Activated CD8-positive, alpha-beta memory T cell treated with anti-CD3 and anti-CD28 coated beads for 1 hour (primary cell): Measurements from ENCODE around the gene PPP1R26.
A peak's percentile ranks its signal among the peaks of the same experiment; 100 is the strongest.

ENCODE experiments used
- DNase-seq, 2 donors: peaks; one replicate each; pipeline ENCODE4 v3.0.0-alpha.2; 2020; ENCODE audit warnings: low read depth in 1 of 2; ENCODE audit errors: extremely low read depth in 1 of 2

PPP1R26 gene

DNA sequence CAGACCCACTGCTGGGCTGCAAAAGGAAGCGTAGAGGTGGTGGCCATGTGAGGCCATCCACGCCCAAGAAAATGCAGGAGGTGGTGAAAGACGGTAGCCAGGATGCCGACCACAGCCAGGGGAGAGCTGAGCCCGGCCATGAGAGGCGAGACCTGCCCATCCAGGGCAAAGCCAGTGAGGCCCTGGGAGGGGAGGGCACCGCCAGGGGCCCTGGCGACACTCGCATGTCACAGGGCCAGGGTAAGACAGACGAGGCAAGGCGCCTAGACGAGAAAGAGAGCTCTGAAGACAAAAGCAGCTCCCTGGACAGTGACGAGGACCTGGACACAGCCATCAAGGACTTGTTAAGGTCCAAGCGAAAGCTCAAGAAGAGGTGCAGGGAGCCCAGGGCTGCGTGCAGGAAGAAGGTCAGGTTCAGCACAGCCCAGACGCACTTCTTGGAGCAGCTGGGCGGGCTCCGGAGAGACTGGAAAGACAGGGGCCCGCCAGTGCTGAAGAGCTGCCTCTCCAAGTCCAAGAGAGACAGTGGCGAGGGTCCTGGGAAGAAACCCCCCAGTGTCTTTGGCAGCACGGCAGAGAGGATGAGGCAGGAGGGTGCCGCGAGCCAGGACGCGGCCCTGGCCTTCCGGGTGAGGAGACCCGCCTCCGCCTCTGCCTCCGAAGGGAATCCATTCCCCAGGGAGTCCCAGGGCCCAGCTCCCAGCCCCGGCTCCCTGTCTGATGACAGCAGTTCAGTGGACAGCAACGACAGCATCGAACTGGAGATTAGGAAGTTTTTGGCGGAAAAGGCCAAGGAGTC is 6.9 kb downstream of the PPP1R26 start:
- DNase-seq, result no peak

DNA sequence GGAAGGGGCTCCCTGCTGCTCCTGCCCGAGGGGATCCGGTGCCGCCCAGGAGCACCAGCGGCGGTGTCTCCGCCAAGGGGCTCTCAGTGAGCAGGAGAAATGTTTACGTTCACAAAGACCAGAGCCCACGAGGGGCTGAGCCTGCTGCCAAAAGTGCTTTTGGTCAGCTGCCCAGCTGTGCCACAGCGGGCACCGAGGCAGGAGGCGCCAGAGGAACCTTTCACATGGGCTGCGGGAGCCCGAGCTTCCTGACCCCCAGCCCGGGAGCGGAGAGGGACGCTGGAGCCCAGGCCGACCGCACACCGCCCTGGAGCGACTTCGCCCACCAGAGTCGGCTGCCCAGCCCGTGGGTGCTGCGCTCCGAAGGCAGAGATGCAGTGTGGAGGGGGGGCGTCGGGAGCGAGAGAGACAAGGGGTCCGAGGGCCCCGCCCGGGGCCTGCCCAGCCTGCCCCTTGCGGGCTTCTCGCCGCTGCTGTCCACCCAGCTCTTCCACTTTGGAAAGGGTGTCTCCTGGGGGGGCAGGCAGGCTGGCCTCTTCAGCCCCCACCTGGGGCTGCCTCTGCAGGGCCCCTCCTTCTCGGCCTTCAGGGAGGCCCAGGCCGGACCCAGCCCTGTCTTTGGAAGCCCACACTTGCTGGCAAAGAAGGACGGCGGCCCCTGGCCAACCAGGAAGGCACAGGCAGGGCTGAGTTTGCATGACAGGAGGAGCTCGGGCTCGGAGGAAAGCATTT is 7.9 kb downstream of the PPP1R26 start:
- no peak for DNase-seq

DNA sequence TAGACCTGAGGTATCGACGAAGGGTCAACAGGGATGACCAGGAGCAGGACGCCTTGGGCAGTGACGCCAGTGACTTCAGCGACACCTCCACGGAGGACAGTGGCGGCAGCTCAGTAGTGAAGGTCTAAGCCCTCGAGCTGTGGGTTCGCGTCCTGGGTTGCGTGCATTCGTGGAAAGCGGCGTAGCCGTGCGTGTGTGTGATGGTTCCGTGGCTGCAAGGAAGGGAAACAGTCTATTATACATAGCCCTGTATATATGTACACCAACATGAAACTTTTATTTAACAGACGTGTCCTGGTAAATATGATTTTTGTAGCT is 8.4 kb downstream of the PPP1R26 start:
- no peak for DNase-seq

DNA sequence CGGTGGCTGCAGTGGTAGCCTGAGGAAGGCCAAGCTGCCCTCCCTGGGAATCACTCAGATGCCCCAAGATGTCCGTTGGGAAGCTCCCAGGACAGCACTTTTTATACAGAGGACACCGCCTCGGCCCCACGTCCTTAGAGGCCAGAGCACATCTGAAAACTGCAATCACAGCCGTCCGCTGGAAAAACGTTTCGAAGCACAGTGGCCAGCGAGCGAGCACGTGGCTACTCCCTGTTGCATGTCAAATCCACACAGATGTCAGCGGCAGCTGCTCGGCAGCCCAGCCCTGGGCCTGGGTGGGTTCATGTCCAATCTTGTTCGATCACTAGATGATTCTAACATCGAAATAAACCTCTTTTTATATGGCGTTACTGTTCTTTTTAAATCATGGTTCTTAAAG is 8.9 kb downstream of the PPP1R26 start:
- DNase-seq, result no peak

DNA sequence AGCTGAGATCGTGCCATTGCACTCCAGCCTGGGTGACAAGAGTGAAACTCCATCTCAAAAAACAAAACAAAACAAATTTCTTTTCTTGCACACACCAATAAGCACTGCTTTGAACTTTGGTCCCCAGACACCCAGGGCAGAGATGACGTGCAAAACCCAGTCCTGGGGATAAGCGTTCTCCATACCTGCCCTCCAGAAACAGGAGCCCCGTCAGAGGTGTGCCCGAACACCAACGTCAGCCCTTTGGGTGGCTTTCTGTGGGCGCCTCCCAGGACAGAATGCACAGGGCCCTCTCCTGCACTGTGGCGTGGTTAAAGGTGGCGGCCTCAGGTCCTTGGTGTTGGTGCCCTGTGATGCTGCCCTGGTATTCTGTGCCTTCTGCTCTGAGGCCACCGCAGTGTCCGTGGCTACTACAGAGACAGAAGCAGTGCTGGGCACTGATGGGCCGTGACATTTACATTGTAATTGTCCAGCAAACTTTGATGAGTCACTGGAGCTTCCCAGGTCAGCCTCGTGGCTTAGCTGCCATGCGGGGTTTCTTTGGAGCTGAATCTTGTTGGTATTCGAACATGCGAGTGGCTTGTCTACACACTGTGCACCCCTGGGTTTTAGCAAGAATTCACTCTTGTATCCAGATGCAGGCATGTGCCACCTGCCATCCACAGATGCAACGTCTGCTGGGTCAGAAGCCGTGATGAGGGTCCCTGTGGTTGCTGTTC is 9.8 kb downstream of the PPP1R26 start:
- no peak for DNase-seq

DNA sequence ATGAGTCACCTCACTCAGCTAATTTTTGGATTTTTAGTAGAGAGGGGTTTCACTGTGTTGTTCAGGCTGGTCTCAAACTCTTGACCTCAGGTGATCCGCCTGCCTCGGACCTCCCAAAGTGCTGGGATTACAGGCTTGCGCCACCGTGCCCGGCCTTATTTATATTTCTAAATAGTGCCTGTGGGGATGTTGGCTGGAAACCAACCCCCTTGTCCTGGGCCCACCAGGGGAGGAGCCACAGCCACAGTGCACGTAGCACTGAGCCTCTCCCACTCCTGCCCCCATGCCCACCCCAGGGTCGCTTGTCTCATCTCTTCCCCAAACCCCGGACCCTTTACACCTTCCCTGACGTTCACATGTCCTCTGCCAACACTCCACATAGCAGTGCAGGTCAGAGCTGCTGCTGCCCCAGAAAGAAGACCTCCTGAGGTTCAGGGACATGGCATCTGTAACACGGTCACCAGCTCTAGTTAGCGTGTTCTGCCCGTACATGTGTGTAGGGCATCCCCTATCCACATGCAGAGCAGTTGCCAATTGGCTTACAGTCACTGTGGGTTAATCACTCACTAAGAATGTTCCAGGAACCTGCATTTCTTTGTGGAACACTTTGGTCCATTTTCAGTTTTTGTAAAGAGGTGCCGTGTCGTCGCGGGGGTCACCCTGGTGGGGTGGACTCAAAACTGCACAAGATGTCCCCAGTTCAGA is 10.7 kb downstream of the PPP1R26 start:
- DNase-seq, result no peak

DNA sequence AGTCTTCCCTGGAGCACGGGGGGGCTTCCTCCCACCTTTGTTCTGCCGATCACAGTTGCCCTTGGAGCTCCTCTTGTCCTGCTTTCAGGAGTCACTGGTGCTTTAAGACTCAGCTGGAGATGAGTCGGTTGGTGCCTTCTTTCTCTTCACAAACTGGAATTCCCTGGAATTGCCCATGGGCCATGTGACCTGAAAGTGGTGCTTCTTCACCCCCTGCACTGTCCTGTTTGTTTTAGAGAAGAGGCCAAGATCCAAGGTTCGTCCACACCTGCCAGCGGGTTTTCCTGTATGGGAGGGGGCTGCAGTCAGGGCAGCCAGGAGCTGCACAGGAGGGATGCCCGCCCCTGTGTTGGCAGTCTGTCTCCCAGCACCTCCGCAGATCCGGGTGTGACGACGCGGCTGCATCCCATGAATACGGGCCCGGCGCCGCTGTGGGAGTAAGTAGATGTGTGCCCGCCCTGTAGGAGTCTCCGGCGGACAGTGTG is 11.4 kb downstream of the PPP1R26 start:
- no peak for DNase-seq

DNA sequence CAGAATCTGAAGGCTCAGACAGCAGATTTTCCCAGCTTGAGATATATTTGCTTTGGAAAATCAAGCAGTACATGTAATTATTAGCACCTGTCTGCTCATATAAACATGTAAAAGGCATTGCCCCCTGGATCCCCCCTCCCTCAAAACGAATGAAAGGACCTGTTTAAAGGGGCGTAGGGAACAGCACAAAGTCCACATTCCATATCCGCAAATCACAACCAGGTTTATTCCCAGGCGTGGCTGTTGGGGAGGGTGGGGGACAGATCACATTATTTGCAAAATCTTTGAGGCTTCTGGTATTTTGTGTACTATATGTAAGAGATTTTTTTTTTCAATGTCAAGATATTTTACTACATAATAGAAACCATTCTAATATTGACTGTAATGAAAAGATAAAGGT is 12.2 kb downstream of the PPP1R26 start:
- DNase-seq, result no peak

DNA sequence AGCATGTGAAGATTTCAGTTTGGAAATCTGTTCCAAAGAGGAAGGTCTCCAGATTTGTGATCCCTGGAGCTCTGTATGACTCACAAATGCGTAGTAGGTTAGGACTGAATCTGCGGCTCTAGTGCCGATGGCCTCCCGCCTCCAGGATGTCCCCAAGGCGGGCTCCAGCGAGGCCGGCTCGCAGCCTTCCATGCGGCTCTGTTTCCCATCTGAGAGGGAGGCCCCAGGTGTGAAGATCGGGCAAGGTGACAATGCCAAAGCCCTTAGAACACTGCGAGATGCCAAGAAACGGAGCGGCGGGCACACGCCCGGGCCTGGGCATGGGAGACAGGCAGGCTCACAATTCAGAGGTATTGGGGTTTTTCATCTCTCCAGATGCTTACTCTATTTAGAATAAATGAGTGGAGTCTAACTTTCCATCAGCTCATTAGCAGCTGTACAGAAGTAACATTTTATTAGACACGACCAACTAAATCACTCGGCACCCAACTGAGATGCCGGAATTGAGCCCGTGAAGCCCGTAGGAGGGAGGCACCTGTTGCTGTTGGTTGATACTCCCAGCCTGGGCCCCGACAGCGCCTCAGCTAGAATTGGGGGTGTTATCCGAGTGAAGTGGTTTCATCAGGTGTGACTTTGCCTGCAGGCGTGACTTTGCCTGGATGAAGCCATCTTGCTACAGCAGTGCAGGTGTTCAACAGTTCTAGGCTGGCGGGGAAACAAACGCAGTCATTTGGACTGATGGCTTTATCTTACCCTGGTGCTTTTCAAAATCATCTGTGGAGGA is 13.5 kb downstream of the PPP1R26 start:
- no peak for DNase-seq

DNA sequence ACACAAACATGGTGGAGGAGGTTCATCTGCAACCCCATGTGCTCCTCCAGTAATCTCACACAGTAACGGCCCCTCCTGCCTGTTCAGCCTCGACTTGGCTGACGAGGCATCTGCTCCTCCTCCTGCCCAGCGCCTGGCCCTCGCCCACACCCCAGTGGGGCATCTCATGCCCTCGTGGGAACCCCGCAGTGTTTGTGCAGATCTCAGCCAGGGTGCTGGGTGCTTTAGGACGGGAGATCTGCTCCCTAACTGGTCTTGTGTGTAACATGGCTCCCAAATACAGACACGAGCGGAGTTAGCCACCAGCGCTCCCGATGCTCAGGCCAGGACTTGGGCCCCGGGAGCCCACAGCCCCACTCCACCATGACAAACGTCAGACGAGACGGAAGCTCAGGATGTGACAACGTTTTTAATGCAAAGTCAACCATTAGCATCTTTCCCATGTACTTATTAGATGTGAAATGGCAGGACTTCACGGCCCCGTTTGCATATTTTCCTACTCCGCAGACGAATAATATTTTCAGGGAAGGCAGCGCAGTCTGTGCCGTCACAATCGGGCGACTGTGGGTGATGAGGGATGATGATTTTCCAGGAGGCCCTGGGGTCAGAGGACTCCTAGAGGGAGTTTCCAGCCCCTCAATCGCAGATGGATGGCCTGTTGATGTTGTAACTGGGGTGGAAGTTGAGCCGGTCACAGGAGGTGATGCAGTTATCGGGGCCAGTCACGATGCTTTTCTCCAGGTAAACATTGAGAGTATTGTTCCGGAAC is 15.4 kb downstream of the PPP1R26 start:
- no peak for DNase-seq

DNA sequence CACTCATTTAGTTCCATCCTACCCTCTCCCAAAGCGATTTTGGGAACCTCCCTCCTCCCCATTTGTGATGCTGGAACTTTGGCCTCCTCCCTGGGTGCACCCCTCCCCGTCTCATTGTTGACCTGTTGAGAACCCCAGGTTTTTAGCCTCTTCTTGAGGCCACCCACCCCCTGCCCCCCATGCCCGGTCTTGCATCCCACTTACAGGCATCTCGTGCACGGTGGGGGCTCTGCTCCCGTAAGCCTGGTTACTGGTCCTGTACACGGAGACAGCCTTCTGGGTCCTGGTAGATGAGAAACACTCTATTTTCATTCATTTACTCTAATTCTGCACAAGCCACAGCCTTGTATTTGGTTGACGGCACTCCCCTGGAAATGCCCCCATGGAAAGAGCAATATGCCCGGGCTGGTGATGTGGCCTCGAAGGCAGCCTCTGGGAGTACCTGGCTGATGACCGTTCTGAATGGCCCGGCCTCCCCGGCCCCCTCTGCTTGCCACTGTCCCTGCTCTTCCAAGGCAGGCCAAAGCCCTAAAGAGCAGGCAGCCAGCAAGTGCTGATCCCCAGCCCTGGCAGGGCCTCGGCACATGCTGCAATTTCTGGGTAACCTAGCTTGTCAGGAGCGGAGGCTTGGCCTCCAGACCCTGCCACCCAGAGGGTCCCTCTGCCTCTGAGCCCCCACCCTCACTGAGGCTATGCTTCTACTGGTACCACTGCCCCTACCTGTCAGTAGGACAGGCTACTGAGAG is 19.0 kb downstream of the PPP1R26 start:
- no peak for DNase-seq

DNA sequence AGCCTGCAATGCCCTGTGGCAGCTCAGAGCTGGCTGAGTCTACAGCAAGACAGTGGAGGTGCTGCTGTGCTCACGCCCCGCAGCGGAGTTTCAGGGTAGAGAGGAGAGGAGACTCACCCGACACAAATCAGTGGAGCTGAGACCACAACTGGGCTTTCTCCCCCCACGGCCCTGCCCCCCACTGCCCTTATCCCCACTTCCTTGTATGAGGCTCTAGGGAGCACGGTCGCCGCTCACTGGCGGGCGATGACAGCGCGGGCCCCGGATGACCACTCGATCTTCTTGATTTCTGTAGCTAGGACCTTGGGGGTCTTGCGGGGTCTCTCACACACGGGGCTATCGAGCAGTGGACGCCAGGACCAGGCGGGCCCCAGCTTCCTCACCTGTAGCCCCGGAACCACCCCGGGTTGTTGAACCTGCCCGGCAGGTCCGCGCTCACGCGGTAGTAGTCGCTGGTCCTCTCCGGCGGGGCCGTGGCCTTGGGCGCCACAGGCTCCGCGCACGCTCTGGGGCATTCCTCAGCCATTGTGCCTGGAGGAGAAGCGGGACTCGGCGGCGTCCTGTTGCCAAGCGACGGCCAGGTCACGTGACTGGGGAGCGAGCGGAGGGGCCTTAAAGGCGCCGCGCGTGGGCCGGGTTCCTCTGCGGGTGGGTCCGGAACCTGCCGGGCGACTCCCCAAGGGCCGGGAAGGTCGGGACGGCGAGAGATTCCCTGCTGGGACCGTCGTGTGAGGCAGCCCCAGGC is 19.9 kb downstream of the PPP1R26 start:
- peak; percentile 79 to 89 for DNase-seq

DNA sequence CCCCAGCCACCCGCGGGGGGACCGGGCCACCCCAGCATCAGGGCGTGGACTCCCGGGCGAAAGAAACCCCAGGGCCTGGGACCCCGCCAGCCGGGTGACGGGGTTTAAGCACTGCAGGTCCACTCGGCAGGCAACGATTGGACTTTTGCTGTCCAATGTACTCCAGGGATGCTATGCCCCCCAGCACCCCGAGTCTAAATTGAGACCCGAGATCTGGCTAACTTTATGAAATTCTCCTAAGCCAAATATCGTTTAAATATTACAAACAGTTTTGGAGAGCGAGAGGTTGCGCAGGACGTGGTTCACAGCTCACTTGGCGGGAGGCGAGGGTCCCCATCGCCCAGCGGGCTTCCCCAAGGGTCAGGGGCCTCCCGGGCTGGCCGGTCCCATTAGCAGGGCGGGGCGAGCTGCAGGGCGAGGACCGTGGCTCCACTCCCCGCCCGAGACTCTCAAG is 20.5 kb downstream of the PPP1R26 start:
- DNase-seq, result no peak

DNA sequence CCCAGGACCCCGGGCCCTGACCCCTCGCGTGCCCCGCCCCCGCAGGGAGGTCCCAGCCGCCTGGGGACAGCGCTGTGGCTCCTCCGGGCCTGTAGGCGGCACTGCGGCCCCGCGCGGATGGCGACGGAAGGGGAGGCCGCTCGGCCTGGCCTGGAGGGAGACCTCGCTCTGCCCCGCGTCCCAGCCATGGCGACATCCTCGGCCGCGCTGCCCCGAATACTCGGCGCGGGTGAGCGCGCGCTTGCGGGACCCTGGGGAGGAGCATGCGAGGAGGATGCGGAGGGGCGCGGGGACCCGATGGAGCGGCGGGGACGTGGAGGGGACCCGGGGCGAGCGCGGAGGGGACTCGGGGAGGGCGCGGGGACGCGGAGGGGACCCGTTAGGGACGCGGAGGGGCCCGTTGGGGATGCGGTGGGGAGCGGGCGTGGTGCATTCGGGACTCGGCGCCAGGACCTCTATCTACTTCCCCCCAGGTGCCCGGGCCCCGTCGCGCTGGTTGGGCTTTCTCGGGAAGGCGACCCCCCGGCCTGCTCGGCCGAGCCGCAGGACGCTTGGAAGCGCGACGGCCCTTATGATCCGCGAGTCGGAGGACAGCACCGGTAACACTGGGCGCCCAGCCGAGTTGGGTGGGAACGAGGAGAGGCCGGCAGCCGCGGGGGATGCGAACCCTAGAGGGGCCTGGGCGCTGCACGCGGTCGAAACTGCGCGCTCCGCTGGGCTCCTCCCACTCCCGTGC is 21.1 kb downstream of the PPP1R26 start, which contains the start of gene MRPS2:
TSS of gene MRPS2 (plus strand) at position 158 of the 736 bp plus-strand sequence. CDS start at position 187, 29 bp downstream.
- DNase-seq, result peak; percentile 49 to 76

DNA sequence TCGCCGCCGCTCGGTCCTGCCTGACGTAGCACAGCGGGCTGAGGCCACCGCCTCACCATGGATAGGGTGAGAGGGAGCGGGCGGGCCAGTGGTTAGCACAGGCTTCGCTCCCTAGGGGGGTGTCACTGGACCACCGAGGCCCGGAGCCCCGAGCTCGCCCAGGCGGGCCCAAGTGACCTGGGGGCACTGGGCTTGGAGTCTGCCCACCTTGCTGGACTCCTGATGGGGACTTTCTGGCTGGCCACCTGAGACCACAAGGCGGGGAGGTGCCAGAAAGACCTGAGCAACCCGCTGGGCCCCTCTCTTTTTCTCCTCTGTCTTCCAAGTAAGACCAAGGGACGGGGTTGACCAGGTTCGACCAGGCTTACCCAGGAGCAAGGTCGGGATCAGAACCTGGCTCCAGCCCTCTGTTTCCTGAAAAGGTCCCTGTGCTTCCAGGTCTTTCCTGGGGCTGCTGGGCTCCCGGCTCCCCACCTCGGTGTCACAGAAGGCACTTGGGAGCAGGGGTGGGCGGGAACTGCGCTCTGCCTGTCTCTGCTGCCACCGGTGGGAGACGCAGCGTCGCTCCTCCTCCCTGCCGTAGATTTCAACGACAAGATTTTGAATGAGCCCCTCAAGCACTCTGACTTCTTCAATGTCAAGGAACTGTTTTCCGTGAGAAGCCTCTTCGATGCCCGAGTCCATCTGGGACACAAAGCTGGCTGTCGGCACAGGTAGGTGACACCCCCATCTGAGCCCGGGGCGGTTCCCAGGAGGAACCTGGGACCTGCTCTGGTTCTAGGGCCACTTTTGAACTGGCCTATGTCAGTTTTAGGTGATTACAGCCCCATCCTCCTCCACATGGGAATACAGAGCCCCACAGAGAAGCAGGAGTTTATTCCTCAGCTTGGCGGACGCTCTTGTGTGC is 21.9 kb downstream of the PPP1R26 start:
- no peak for DNase-seq

DNA sequence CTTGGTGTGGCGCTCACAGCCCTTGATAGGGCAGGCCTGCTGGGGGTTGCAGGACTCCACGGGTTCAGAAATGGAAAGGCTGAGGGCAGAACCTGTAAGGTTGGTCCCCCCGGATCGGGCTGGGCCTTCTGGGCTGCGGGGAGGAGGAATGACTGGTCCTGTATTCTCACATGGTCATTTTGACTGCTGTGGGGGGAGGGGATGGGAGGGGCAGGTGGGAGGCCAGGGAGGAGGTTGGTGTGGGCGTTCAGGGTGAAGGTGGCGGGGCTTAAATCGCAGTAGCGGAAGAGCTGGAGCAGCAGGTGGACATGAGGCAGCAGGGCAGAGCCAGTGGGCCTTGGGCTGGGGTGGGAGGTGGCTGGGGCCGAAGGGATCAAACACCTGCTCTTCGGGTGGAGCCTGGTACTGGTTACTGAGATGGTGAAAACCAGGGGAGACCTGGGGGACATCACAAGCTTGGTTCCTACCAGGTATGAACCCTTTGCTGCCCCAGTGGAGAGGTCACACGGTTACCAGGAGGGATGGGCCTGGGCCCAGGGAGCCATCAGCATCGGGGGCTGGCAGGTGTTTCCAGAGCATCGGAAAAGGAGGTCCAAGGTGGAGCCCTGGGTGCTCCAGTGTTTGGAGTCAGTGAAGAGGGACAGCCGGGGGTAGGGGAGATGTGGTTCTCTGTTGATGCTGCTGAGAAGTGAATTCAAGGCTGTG is 22.7 kb downstream of the PPP1R26 start:
- no peak for DNase-seq
